HepG2 (cell line): ENCODE measurements around the gene NOP14. TPM values are rescaled to one million over a fixed set of nuclear protein-coding genes. Genes with fewer than 3 reads are reported as not detected.

Experiments
- CC2D1A ChIP-seq: sonication (generic); formaldehyde crosslinking; IDR thresholded peaks from 2 replicates; pipeline ENCODE4 v1.8.1; 2023; ENCODE audit warnings: mild to moderate bottlenecking, missing genetic modification reagents
- GATAD2A ChIP-seq: IDR thresholded peaks from 2 replicates; pipeline ENCODE4 v1.6.1; 2016
- GTF2F1 ChIP-seq: fragments of 150-350 bp; IDR thresholded peaks from 2 replicates; pipeline ENCODE4 v1.6.1; 2014; ENCODE audit warnings: low read length
- HIVEP1 ChIP-seq: sonication (generic); formaldehyde crosslinking; IDR thresholded peaks from 2 replicates; pipeline ENCODE4 v1.4.0; 2020; ENCODE audit warnings: mild to moderate bottlenecking, missing genetic modification reagents
- MIER2 ChIP-seq: IDR thresholded peaks from 2 replicates; pipeline ENCODE4 v1.6.1; 2016; ENCODE audit warnings: missing biosample characterization, missing genetic modification reagents
- MXD4 ChIP-seq: IDR thresholded peaks from 2 replicates; pipeline ENCODE4 v1.6.1; 2016; ENCODE audit warnings: mild to moderate bottlenecking, missing biosample characterization, missing genetic modification reagents
- NR0B2 ChIP-seq: sonication (generic); formaldehyde crosslinking; IDR thresholded peaks from 2 replicates; pipeline ENCODE4 v1.4.0; 2020; ENCODE audit warnings: mild to moderate bottlenecking, missing genetic modification reagents
- NR2F2 ChIP-seq: IDR thresholded peaks from 2 replicates; pipeline ENCODE4 v1.6.1; 2012; ENCODE audit warnings: low read depth, inconsistent platforms, borderline replicate concordance
- PLSCR1 ChIP-seq: sonication (generic); formaldehyde crosslinking; IDR thresholded peaks from 2 replicates; pipeline ENCODE4 v1.5.0; 2020; ENCODE audit warnings: missing genetic modification reagents, mild to moderate bottlenecking, borderline replicate concordance
- POGK ChIP-seq: sonication (generic); formaldehyde crosslinking; conservative IDR thresholded peaks from 2 replicates; pipeline ENCODE4 v1.8.0; 2022; ENCODE audit warnings: mild to moderate bottlenecking, moderate library complexity, missing genetic modification reagents
- RXRB ChIP-seq: IDR thresholded peaks from 2 replicates; pipeline ENCODE4 v1.6.1; 2016; ENCODE audit warnings: borderline replicate concordance, missing genetic modification reagents, missing compliant biosample characterization
- STAT5B ChIP-seq: sonication (generic); formaldehyde crosslinking; IDR thresholded peaks from 2 replicates; pipeline ENCODE4 v1.4.0; 2020; ENCODE audit warnings: missing genetic modification reagents
- TAF15 ChIP-seq: fragments of 200-400 bp; formaldehyde crosslinking; IDR thresholded peaks from one replicate; pipeline ENCODE4 v1.6.1; 2018; ENCODE audit warnings: mild to moderate bottlenecking, low read depth, low read length; ENCODE audit not compliant: poor library complexity, severe bottlenecking
- TFE3 ChIP-seq: IDR thresholded peaks from 2 replicates; pipeline ENCODE4 v1.6.1; 2016
- THYN1 ChIP-seq: sonication (generic); formaldehyde crosslinking; IDR thresholded peaks from 2 replicates; pipeline ENCODE4 v1.8.1; 2023; ENCODE audit warnings: low read depth, mild to moderate bottlenecking, moderate library complexity, missing genetic modification reagents, borderline replicate concordance
- YY1 ChIP-seq: IDR thresholded peaks from 2 replicates; pipeline ENCODE4 v1.6.1; 2011; ENCODE audit warnings: low read length, low read depth, moderate library complexity, mild to moderate bottlenecking; ENCODE audit not compliant: insufficient read depth, insufficient replicate concordance
- ZBTB42 ChIP-seq: sonication (generic); formaldehyde crosslinking; IDR thresholded peaks from 2 replicates; pipeline ENCODE4 v1.5.0; 2020; ENCODE audit warnings: mild to moderate bottlenecking, missing genetic modification reagents
- ZNF138 ChIP-seq: sonication (generic); formaldehyde crosslinking; IDR thresholded peaks from 2 replicates; pipeline ENCODE4 v1.5.0; 2020; ENCODE audit warnings: mild to moderate bottlenecking, low read depth, missing genetic modification reagents
- ZNF44 ChIP-seq: sonication (generic); formaldehyde crosslinking; IDR thresholded peaks from 2 replicates; pipeline ENCODE4 v1.5.1; 2020; ENCODE audit warnings: mild to moderate bottlenecking, missing genetic modification reagents
- ZNF460 ChIP-seq: sonication (generic); formaldehyde crosslinking; IDR thresholded peaks from 2 replicates; pipeline ENCODE4 v1.5.1; 2020; ENCODE audit warnings: missing genetic modification reagents, mild to moderate bottlenecking, borderline replicate concordance
- ZNF629 ChIP-seq: sonication (generic); formaldehyde crosslinking; conservative IDR thresholded peaks from 2 replicates; pipeline ENCODE4 v1.5.0; 2020; ENCODE audit warnings: missing genetic modification reagents
- ZNF766 ChIP-seq: sonication (generic); formaldehyde crosslinking; IDR thresholded peaks from 2 replicates; pipeline ENCODE4 v1.5.0; 2020; ENCODE audit warnings: missing genetic modification reagents, borderline replicate concordance
- polyA plus RNA-seq, 8 experiments: library from polyadenylated mRNA; depleted of rRNA in 3 of 8; stranded (reverse) in 7 of 8; unstranded in 1 of 8; fragments of >200 nt; fragmentation: Illumina TruSeq in 4 of 8; extraction: Trizol in 4 of 8; gene quantifications; 2 replicates each; pipeline versions ENCODE4 v1.2.1 to v1.2.3, GENCODE V29; 2011 to 2016; ENCODE audit warnings: low read depth in 4 of 8, missing spikeins in 1 of 8, mixed read lengths in 1 of 8; ENCODE audit not compliant: insufficient read depth in 1 of 8
- total RNA-seq, 5 experiments: library from RNA; depleted of rRNA; stranded (reverse); fragments of >200 nt; fragmentation: Illumina TruSeq; extraction: Trizol; gene quantifications; 2 replicates each; pipeline ENCODE4 v1.2.3, GENCODE V29; 2016; ENCODE audit warnings: low read depth in 1 of 5
- TF ChIP-seq, protein P1 (sequence below): sonication (generic); formaldehyde crosslinking; IDR thresholded peaks from 2 replicates; pipeline ENCODE4 v1.4.0; 2020; ENCODE audit warnings: missing genetic modification reagents

Gene NOP14
- total and polyA plus RNA-seq, 2 of the 13 experiments (the other 11 are each of a cell fraction or from before 2014, with no cell fraction given): 6.9 to 47.9 TPM

GRCh38 chr4:2963175-2963965, at the start of gene NOP14, which contains the start of gene GRK4 (continued):
- peak; percentile 63 for TF ChIP-seq RXRB
- TF ChIP-seq ZBTB42: peak; percentile 84; the same call in 1 of the 2 replicates
- TF ChIP-seq HIVEP1 (CRISPR knock-in tag): peak; percentile 90
- peak; percentile 27 for TF ChIP-seq TAF15
- TF ChIP-seq ZNF629 (CRISPR knock-in tag): 0 out of 2 replicates have a peak, but pooled peaks have one; percentile 18
- TF ChIP-seq MIER2 (CRISPR knock-in tag): peak; percentile 55; the same call in 1 of the 2 replicates
- TF ChIP-seq STAT5B (CRISPR knock-in tag): 0 out of 2 replicates have a peak, but pooled peaks have one; percentile 33
- peak; percentile 79 for TF ChIP-seq POGK (CRISPR knock-in tag)
- TF ChIP-seq THYN1: 0 out of 2 replicates have a peak, but pooled peaks have one; percentile 72
- no peak for TF ChIP-seq GATAD2A
- TF ChIP-seq ZNF766 (CRISPR knock-in tag): peak; percentile 84; the same call in 1 of the 2 replicates
- TF ChIP-seq TFE3 (CRISPR knock-in tag): peak; percentile 90
- TF ChIP-seq, protein P1, sequence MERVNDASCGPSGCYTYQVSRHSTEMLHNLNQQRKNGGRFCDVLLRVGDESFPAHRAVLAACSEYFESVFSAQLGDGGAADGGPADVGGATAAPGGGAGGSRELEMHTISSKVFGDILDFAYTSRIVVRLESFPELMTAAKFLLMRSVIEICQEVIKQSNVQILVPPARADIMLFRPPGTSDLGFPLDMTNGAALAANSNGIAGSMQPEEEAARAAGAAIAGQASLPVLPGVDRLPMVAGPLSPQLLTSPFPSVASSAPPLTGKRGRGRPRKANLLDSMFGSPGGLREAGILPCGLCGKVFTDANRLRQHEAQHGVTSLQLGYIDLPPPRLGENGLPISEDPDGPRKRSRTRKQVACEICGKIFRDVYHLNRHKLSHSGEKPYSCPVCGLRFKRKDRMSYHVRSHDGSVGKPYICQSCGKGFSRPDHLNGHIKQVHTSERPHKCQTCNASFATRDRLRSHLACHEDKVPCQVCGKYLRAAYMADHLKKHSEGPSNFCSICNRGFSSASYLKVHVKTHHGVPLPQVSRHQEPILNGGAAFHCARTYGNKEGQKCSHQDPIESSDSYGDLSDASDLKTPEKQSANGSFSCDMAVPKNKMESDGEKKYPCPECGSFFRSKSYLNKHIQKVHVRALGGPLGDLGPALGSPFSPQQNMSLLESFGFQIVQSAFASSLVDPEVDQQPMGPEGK (CRISPR knock-in tag): 0 out of 2 replicates have a peak, but pooled peaks have one; percentile 47
- peak; percentile 87; the same call in 1 of the 2 replicates for TF ChIP-seq ZNF138 (CRISPR knock-in tag)
- no peak for TF ChIP-seq YY1
- TF ChIP-seq ZNF44 (CRISPR knock-in tag): peak; percentile 70; the same call in 1 of the 2 replicates
- TF ChIP-seq MXD4: peak; percentile 99
- no peak for TF ChIP-seq GTF2F1
- peak; percentile 21; the same call in 1 of the 2 replicates for TF ChIP-seq NR2F2
- no peak for TF ChIP-seq PLSCR1 (CRISPR knock-in tag)
- TF ChIP-seq ZNF460 (CRISPR knock-in tag): no peak; the same call in 1 of the 2 replicates
- no peak for TF ChIP-seq CC2D1A (CRISPR knock-in tag)
- TF ChIP-seq NR0B2: peak; percentile 98
